Activated CD4-positive, CD25-positive, alpha-beta regulatory T cell treated with anti-CD3 and anti-CD28 coated beads, Interleukin-2, amount 50 U/mL, for 16 hours (primary cell): ENCODE measurements around the gene SIPA1.
A peak's percentile ranks its signal among the peaks of the same experiment; 100 is the strongest.
"Not testable (repeated sequence)": the region's sequence is repeated elsewhere in the genome, so short reads cannot be mapped to it uniquely, and the experiment has no call there.

Experiments
- DNase-seq: peaks from one replicate; pipeline ENCODE4 v3.0.0-alpha.2; 2020; ENCODE audit warnings: low read depth, low spot score

The SIPA1 gene

GRCh38 chr11:65660038-65660437, 22.1 kb downstream of the SIPA1 start:
- DNase-seq: no peak

DNA sequence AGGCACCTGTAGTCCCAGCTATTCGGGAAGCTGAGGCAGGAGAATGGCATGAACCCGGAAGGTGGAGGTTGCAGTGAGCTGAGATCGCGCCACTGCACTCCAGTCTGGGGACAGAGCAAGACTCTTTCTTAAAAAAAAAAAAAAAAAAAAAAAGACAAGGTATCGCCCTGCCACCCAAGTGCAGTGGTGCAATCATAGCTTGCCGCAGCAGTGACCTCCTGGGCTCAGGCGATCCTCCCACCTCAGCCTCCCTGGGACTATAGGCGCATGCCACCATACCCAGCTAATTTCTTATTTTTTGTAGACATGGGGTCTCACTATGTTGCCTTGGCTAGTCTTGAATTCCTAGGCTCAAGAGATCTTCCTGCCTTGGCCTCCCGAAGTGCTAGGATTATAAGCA, 23.0 kb downstream of the SIPA1 start:
- not testable (repeated sequence) for DNase-seq

DNA sequence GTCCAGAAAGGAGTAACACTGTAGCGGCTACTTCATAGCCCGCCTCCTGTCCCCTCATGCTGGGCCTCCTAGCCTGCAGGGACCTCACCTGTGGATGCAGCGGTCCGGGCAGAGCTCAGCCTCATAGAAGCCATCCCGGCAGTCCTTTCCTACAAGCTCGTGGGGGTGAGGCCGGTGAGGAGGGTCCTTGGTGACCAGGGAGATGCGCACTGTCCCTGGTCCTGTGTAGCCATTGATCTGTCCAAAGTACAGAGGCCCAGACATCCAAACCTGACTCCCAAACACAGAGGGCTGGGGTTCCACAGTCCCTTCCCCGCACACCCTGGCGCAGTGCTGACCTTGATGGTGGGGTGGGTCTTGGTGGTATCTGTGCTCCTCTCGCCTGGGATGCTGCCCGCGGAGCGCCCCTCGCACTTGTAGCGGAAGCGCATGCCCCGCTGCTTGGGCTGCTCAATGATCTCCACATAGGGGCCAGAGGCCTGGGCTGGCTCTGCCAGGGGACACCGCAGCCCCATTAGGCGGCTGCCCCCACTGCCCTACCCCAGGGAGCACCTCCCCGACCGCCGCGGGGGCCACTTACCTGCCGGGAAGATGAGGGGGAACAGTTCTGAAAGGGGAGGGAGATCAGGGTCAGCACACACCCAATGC, 23.8 kb downstream of the SIPA1 start:
- DNase-seq: no peak

- DNase-seq: no peak
Measured at GRCh38 chr11:65662247-65662798, 24.4 kb downstream of the SIPA1 start.

DNA sequence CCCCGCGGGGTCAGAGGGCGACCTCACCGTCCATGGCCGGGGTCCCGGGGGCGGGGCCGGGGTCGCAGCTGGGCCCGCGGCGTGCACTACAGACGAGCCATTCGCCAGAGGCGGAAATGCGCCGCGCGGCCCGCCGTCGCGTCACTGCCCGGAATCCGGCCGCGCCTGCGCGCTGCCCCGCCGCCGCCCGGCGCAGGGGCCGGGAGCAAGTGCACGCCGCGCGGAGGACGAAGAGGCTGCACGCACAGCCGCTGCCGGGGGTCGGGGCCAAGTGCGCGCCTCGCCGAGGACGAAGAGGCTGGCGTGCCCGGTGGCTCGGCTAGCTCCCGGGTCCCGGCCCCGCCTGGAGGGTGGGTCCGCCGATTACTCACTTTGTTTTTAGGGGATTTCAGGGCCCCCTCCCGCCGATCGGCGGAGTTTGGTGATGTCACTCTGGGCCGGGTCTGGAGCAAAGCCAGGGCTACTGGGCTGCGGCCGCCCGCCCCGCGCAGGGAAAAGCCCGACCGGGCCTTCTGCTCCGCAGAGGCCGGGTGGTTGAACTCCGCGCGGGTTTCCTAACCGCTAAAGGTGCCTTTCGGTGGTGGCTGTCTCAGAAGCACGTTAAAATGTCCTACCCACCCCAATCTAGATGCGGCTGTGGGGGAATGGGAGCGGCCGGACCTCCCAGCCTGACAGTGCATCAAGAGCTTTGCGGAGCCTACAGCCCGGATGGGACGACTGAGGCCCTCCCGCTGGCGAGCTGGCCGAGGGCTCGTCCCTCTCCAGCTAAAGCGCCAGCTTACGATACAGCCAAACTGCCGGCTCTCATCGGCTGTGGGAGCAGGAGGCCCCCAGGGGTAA, 25.1 kb downstream of the SIPA1 start, which contains the start of gene RELA:
Gene RELA, minus strand, starts transcription at position 118 of the 840 bp plus-strand sequence. Its CDS starts 84 bp downstream, at position 34.
- peak; percentile 74 for DNase-seq

DNA sequence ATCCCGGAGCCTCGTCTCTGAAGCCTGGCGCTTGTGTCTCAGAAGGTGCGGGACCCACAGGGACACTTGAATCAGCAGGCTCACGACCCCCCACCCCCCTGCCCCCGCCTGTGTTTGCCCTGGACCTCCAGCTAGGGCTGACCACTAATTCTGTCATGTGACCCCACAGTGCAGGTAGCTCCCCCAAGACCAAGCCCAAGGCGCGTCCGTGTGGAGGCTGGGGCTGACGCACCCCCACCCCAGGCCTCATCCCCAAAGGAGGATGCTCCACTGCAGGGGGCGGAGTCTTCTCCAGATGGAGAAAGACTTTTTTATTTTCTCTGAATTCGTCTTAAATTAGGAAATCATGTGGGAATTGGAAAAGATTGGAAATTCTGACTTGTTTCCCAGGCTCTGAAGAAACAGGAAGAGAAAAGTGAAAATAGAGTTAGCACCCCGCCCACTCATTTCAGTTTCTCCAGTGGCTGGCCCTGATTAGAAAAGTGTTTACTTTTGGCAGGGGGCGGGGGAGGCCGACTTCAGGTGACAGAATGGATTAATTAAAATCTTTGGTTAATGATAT, 25.8 kb downstream of the SIPA1 start:
- DNase-seq: no peak

DNA sequence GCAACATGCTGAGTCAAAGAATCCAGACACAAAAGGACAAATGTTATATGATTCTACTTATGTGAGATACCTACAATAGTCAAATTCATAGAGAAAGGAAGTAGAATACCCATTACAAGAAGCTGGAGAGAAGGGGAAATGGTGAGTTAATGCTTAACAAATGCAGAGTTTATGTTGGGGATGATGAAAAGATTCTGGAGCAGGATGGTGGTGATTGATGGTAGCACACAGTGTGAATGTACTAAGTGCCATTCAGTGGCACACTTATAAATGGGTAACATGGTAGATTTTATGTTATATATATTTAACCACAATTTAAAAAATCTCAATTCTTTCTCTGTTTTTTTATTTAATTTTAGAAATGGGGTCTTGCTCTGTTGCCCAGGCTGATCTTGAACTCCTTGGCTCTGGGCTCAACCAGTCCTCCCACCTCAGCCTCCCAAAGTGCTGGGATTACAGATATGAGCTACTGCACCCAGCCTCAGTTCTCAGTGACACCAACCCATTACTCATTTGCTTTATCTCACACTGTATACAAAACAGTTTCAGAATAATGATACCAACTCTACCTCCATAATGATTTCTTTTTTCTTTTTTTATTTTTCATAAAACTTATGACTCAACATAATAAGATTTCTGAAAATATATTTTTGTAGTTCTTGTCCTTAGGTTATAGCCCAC, 34.4 kb downstream of the SIPA1 start:
- no peak for DNase-seq

GRCh38 chr11:65672982-65673381, 35.1 kb downstream of the SIPA1 start:
- no peak for DNase-seq

DNA sequence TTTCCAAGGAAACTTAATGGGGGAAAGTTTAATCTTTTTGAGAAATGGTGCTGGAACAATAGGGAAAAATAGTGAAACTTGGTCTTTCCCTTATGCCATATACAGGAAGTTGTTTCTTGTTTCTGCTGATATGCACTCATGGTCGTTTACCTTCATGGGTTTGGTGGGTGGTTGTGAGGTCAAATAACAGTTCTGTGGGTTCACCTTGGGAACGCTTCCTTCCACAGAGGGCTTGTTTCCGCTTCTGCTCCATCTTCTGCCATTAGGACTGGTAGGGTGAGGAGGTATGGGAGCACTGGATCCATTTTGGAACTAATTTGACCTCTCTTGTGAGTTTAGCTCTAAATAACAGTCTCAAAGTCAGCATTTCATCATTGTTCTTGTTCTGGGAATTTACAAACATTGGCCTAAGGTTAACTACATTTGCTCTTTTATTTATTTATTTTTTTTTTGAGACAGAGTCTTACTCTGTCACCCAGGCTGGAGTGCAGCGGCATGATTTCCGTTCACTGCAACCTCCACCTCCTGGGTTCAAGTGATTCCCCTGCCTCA, 42.4 kb downstream of the SIPA1 start:
- no peak for DNase-seq

GRCh38 chr11:65683480-65683879, 45.6 kb downstream of the SIPA1 start:
- DNase-seq: not testable (repeated sequence)

- no peak for DNase-seq
Measured at GRCh38 chr11:65685981-65686380, 48.1 kb downstream of the SIPA1 start.

- DNase-seq: not testable (repeated sequence)
Measured at GRCh38 chr11:65691847-65692246, 53.9 kb downstream of the SIPA1 start.

DNA sequence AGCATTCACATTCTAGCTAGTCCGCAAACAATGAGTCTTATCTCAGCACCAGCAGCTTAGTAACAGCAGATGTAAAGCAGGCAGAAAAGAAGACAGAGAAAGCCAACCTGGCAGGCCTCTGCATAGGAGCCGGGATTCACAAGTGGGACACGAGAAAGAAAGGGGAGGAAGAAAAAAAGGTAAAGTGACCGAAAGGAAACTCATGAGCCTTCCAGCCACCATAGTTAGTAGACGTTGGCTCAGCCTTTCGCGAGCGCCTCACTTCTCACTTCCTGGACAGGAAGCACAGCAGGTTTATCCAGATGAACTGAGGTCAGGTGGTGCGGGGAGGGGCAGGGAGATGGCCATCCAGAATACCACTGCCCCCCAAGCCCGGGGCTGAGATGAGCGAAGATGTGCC, 54.5 kb downstream of the SIPA1 start:
- no peak for DNase-seq

DNA sequence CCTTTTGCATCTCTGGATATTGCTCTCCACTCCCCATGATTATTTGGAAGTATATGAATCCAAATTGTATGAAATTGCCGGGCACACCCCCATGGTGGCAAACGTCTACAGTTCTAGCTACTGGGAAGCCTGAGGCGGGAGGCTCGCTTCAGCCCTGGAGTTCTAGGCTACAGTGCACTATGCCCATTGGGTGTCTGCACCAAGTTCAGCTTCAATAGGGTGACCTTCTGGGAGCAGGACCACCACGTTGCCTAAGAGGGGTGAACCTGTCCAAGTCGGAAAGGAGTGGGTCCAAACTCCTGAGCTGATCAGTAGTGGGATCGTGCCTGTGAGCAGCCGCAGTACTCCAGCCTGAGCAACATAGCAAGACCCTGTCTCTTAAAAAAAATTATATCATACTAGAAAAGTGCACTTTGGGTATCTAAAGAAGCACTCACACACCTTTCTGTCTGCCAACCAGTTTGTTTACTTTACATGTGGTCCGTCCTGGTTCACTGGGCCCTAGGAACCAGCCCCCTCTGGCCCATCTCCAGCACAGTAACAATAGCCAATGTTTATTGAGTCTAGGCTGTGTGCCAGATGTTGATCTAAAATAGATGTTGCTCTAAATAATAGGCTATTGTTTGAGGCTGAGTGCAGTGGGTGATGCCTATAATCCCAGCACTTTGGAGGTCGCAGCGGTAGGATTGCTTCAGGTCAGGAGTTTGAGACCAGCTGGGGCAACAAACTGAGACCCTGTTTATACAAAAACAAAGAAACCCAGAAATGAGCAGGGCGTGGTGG, 57.7 kb downstream of the SIPA1 start:
- no peak for DNase-seq

GRCh38 chr11:65696802-65697552, 59.1 kb downstream of the SIPA1 start:
- no peak for DNase-seq

GRCh38 chr11:65698205-65698604, 60.3 kb downstream of the SIPA1 start:
- no peak for DNase-seq

DNA sequence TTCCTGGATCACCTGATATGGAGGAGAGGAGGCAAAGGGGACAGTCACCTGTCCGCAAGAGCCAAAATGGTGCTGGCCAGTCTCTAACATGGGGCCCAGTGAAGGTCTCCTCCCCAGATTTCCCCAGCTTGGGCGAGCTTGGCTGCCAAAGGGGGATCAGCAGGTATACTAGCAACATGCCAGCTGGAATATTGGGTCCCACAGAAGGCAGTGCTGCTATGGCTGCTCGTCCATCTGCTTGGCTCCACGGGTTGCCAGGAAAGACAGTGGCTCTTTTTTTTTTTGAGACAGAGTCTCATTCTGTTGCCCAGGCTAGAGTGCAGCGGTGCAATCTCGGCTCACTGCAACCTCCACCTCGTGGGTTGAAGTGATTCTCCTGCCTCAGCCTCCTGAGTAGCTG, 61.4 kb downstream of the SIPA1 start:
- DNase-seq: no peak

DNA sequence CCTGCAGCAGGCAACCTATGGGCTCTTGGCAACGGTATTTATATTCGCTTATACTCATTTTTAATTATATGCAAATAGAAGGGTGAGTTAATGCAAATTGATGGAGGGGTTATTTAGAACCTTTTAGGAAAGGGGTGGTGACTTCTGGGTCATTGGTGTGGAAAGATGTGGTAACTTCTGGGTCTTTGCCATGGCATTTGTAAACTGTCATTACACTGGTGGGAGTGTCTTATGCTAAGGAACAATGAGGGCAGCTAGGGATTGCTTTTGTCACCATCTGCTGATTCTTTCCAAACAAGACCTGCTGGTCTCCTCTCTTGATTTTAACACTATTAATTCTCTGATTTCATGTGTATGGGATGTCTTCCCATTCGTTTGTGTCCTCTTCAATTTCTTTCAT, 62.5 kb downstream of the SIPA1 start:
- no peak for DNase-seq
